HuH-7 (cell line): Measurements from ENCODE around the gene SH2D4B.

Experiments
- DNase-seq: peaks from one replicate; pipeline ENCODE4 v3.0.0; 2011; ENCODE audit warnings: low spot score

Gene SH2D4B

GRCh38 chr10:80504158-80504811 is 33.4 kb upstream of the SH2D4B start:
- DNase-seq: no peak

- DNase-seq: no peak
These were observed 32.7 kb upstream of the SH2D4B start for GRCh38 chr10:80504897-80505465.

- DNase-seq: no peak
These were observed 31.5 kb upstream of the SH2D4B start for GRCh38 chr10:80506189-80506575.

GRCh38 chr10:80506836-80507487 is 30.7 kb upstream of the SH2D4B start:
- no peak for DNase-seq

GRCh38 chr10:80509108-80509402 is 28.6 kb upstream of the SH2D4B start:
- no peak for DNase-seq

GRCh38 chr10:80509403-80510161 is 28.1 kb upstream of the SH2D4B start:
- no peak for DNase-seq

- no peak for DNase-seq
These were observed 25.6 kb upstream of the SH2D4B start for GRCh38 chr10:80512031-80512526.

- DNase-seq: no peak
These were observed 24.6 kb upstream of the SH2D4B start for GRCh38 chr10:80513106-80513505.

GRCh38 chr10:80515511-80515910 is 22.2 kb upstream of the SH2D4B start:
- no peak for DNase-seq

- no peak for DNase-seq
These were observed 21.8 kb upstream of the SH2D4B start for GRCh38 chr10:80515941-80516340.

GRCh38 chr10:80516506-80517075 is 21.1 kb upstream of the SH2D4B start:
- DNase-seq: no peak

GRCh38 chr10:80517416-80518142 is 20.1 kb upstream of the SH2D4B start:
- no peak for DNase-seq

GRCh38 chr10:80518143-80518806 is 19.4 kb upstream of the SH2D4B start:
- DNase-seq: no peak

GRCh38 chr10:80518807-80519360 is 18.8 kb upstream of the SH2D4B start:
- no peak for DNase-seq

- DNase-seq: no peak
These were observed 17.6 kb upstream of the SH2D4B start for GRCh38 chr10:80519936-80520650.

GRCh38 chr10:80520661-80521470 is 16.8 kb upstream of the SH2D4B start:
- no peak for DNase-seq

- no peak for DNase-seq
These were observed 14.8 kb upstream of the SH2D4B start for GRCh38 chr10:80522756-80523363.

- DNase-seq: no peak
These were observed 13.9 kb upstream of the SH2D4B start for GRCh38 chr10:80523773-80524172.
